A549 (cell line): ENCODE results near the gene ARHGDIG. TPM values are rescaled to one million over a fixed set of nuclear protein-coding genes. Genes with fewer than 3 reads are reported as not detected.

Experiments
- ATAC-seq, 2 experiments: fragments of 200-7000 bp in 1 of 2; fragments of >200 bp in 1 of 2; cut with Nextera tagmentation in 1 of 2; cut with Tn5 transposase in 1 of 2; 3 replicates each; pipeline versions ENCODE4 v1.8.0 to v1.9.1; 2018 to 2020; ENCODE audit warnings: mild to moderate bottlenecking in 1 of 2, moderate library complexity in 1 of 2
- CTCF ChIA-PET: fragments of 300-600 bp; sonication (Branson Sonifier 250); formaldehyde crosslinking; extraction: SDS; loops from one replicate; lab custom pipeline; 2021; ENCODE audit warnings: antibody characterized with exemption, inconsistent platforms; lab: Yijun Ruan, JAX
- POLR2A ChIA-PET: fragments of 350-600 bp; formaldehyde crosslinking; extraction: SDS; loops from one replicate; lab custom pipeline; 2021; ENCODE audit warnings: antibody characterized with exemption, inconsistent platforms; lab: Yijun Ruan, JAX
- DNase-seq, 2 experiments: peaks; one replicate each; pipeline versions ENCODE4 v3.0.0 to v3.0.0-alpha.2; 2011 to 2016; ENCODE audit warnings: low read depth in 1 of 2, low spot score in 1 of 2
- FAIRE-seq: peaks from 2 replicates; lab custom pipeline; 2011; peaks lifted over from hg19 to GRCh38; lab: Jason Lieb, UNC
- H3K27ac ChIP-seq, 2 experiments: fragments of >200 bp; sonication (Bioruptor Twin); formaldehyde crosslinking; 3 replicates each; pipeline ENCODE4 v1.5.1; 2016 to 2017
- H3K4me1 ChIP-seq: fragments of >200 bp; sonication (Bioruptor Twin); formaldehyde crosslinking; 3 replicates; pipeline ENCODE4 v1.6.1; 2016
- H3K4me2 ChIP-seq: fragments of >200 bp; sonication (Bioruptor Twin); formaldehyde crosslinking; 3 replicates; pipeline ENCODE4 v1.6.1; 2016
- H3K4me3 ChIP-seq: fragments of >200 bp; sonication (Bioruptor Twin); formaldehyde crosslinking; 3 replicates; pipeline ENCODE4 v1.5.1; 2016
- H3K9me3 ChIP-seq: fragments of >200 bp; sonication (Bioruptor Twin); formaldehyde crosslinking; 3 replicates; pipeline ENCODE4 v1.6.1; 2016
- ATOH8 ChIP-seq: fragments of 250-450 bp; sonication (Bioruptor Pico); IDR thresholded peaks from 2 replicates; pipeline ENCODE4 v1.5.0; 2020; ENCODE audit warnings: low read depth, mild to moderate bottlenecking, moderate library complexity
- CBX8 ChIP-seq: fragments of 200-600 bp; sonication (generic); IDR thresholded peaks from 2 replicates; pipeline ENCODE4 v1.6.1; 2016
- EHMT2 ChIP-seq: fragments of 200-600 bp; sonication (generic); IDR thresholded peaks from 2 replicates; pipeline ENCODE4 v1.6.1; 2016; ENCODE audit warnings: antibody characterized with exemption, low read depth, mild to moderate bottlenecking, moderate library complexity
- HDAC2 ChIP-seq: fragments of 200-600 bp; sonication (generic); IDR thresholded peaks from 2 replicates; pipeline ENCODE4 v1.6.1; 2016
- HES2 ChIP-seq: fragments of >200 bp; sonication (Bioruptor Twin); formaldehyde crosslinking; IDR thresholded peaks from 2 replicates; pipeline ENCODE4 v1.6.1; 2016
- HMGXB4 ChIP-seq: fragments of 250-450 bp; sonication (Bioruptor Pico); IDR thresholded peaks from 2 replicates; pipeline ENCODE4 v1.5.0; 2021; ENCODE audit warnings: mild to moderate bottlenecking, moderate library complexity, borderline replicate concordance
- HOXA7 ChIP-seq: fragments of 250-450 bp; sonication (Bioruptor Pico); IDR thresholded peaks from 2 replicates; pipeline ENCODE4 v1.5.0; 2020; ENCODE audit warnings: mild to moderate bottlenecking, moderate library complexity
- MAX ChIP-seq: IDR thresholded peaks from 2 replicates; pipeline ENCODE4 v1.6.1; 2012
- MYC ChIP-seq: IDR thresholded peaks from 2 replicates; pipeline ENCODE4 v1.6.1; 2012; ENCODE audit warnings: mild to moderate bottlenecking, inconsistent platforms, low read length, improper control_type of control experiment, borderline replicate concordance
- NFE2L2 ChIP-seq: fragments of 150-350 bp; conservative IDR thresholded peaks from 2 replicates; pipeline ENCODE4 v1.6.1; 2014; ENCODE audit warnings: low read length
- NR3C1 ChIP-seq: fragments of >200 bp; sonication (Bioruptor Twin); formaldehyde crosslinking; IDR thresholded peaks from 3 replicates; pipeline ENCODE4 v1.6.1; 2017
- PBX3 ChIP-seq: IDR thresholded peaks from 2 replicates; pipeline ENCODE4 v1.6.1; 2012
- POLR2A ChIP-seq: IDR thresholded peaks from 2 replicates; pipeline ENCODE4 v1.6.1; 2012; ENCODE audit warnings: mild to moderate bottlenecking, low read length
- POLR2AphosphoS2 ChIP-seq: conservative IDR thresholded peaks from 2 replicates; pipeline ENCODE4 v1.6.1; 2012; ENCODE audit warnings: low read length, improper control_type of control experiment, inconsistent platforms
- RARB ChIP-seq: fragments of 250-450 bp; sonication (Bioruptor Pico); IDR thresholded peaks from 2 replicates; pipeline ENCODE4 v1.8.0; 2021; ENCODE audit warnings: mild to moderate bottlenecking, moderate library complexity
- REST ChIP-seq: fragments of 200-600 bp; sonication (generic); IDR thresholded peaks from 2 replicates; pipeline ENCODE4 v1.6.1; 2016; ENCODE audit warnings: antibody characterized with exemption, mild to moderate bottlenecking, moderate library complexity
- RFX5 ChIP-seq: fragments of 450-650 bp; IDR thresholded peaks from 2 replicates; pipeline ENCODE4 v1.7.1; 2014; ENCODE audit warnings: antibody characterized with exemption, mild to moderate bottlenecking, moderate library complexity
- TFCP2L1 ChIP-seq: fragments of 250-450 bp; sonication (Bioruptor Pico); IDR thresholded peaks from 2 replicates; pipeline ENCODE4 v1.5.0; 2021; ENCODE audit warnings: mild to moderate bottlenecking
- ZC3H11A ChIP-seq: fragments of 450-650 bp; IDR thresholded peaks from 2 replicates; pipeline ENCODE4 v1.6.1; 2014; ENCODE audit warnings: antibody characterized with exemption, mild to moderate bottlenecking
- ZFP36 ChIP-seq: fragments of 450-650 bp; IDR thresholded peaks from 2 replicates; pipeline ENCODE4 v1.6.1; 2014; ENCODE audit warnings: borderline replicate concordance; ENCODE audit not compliant: partially characterized antibody
- ZNF302 ChIP-seq: fragments of 250-450 bp; sonication (Bioruptor Pico); IDR thresholded peaks from 2 replicates; pipeline ENCODE4 v1.9.0; 2021; ENCODE audit warnings: inconsistent platforms, mild to moderate bottlenecking, moderate library complexity
- WGBS: methylation state at CpG from one replicate; pipeline ENCODE4 v1.1.6; 2017; ENCODE audit errors: missing lambda C conversion rate; 5-methylcytosine and 5-hydroxymethylcytosine counted together
- polyA plus RNA-seq, 4 experiments: library from polyadenylated mRNA; depleted of rRNA in 3 of 4; stranded (reverse); fragments of >200 nt; fragmentation: RNase III in 1 of 4; extraction: RNeasy Plus Mini Kit Qiagen cat#74134 plus additional on column Dnase treatment in 1 of 4; gene quantifications; 2 replicates in 3 of 4; 3 replicates in 1 of 4; pipeline ENCODE4 v1.2.3, GENCODE V29; 2011 to 2017

The ARHGDIG gene
- polyA plus RNA-seq, 2 of the 4 experiments (the other 2 are of a cell fraction): 1.1 to 1.9 TPM

GRCh38 chr16:264440-264951, 15.9 kb upstream of the ARHGDIG start:
- ChIA-PET POLR2A (no interaction called here), CTCF (interaction anchor here (0.6 to 2.5 kb wide), 3 partner anchors 49 to 212 kb away, joined by 3 to 7 read pairs (median 4); no protein-coding TSS in a partner anchor)
- DNase-seq: no peak
- no peaks in the 10 kb centered on the region for H3K4me1 ChIP-seq
- H3K4me2 ChIP-seq: no peak overlapping the region
- 85% methylated on average over 21 of the region's 23 CpGs for WGBS
- H3K4me3 ChIP-seq: no peak overlapping the region
- no peak for FAIRE-seq
- H3K9me3 ChIP-seq: no peaks in the 10 kb centered on the region
- TF ChIP-seq CBX8 (no peak), ZC3H11A (no peak), HOXA7 (CRISPR knock-in tag) (no peak), HDAC2 (no peak), NFE2L2 (no peak), HES2 (no peak), POLR2A (no peak), TFCP2L1 (CRISPR knock-in tag) (no peak), ZNF302 (CRISPR knock-in tag) (no peak), RFX5 (no peak), EHMT2 (no peak), REST (no peak), PBX3 (no peak), POLR2AphosphoS2 (no peak), ZFP36 (no peak), HMGXB4 (CRISPR knock-in tag) (no peak), RARB (CRISPR knock-in tag) (no peak), MYC (no peak), ATOH8 (CRISPR knock-in tag) (no peak)
- H3K27ac ChIP-seq: no peak overlapping the region
- no peak for ATAC-seq

GRCh38 chr16:265002-265529, 15.3 kb upstream of the ARHGDIG start:
- WGBS: 83% methylated on average over 13 of the region's 14 CpGs
- Histone ChIP-seq H3K4me2 (no peak overlapping the region), H3K27ac (no peak overlapping the region), H3K4me3 (no peak overlapping the region), H3K9me3 (no peaks in the 10 kb centered on the region), H3K4me1 (no peaks in the 10 kb centered on the region)
- ATAC-seq (no peak), FAIRE-seq (no peak), DNase-seq (no peak)
- POLR2A ChIA-PET: no interaction called here
- CTCF ChIA-PET: interaction anchor here (1.2 to 2.5 kb wide), 2 partner anchors 97 to 199 kb away, joined by 3 to 7 read pairs; no protein-coding TSS in a partner anchor
- TF ChIP-seq RFX5: no peak
- no peak for TF ChIP-seq HDAC2
- TF ChIP-seq MAX: no peak
- TF ChIP-seq NR3C1: no peak
